H1 (cell line): ENCODE data around the gene HSPBAP1. TPM values are rescaled to one million over a fixed set of nuclear protein-coding genes. Genes with fewer than 3 reads are reported as not detected.

Experiments
- GABPA ChIP-seq: IDR thresholded peaks from 2 replicates; pipeline ENCODE4 v1.6.1; 2011; ENCODE audit warnings: mild to moderate bottlenecking, low read length, moderate library complexity, borderline replicate concordance; ENCODE audit not compliant: insufficient read depth
- polyA plus RNA-seq, 7 experiments: library from polyadenylated mRNA; depleted of rRNA in 3 of 7; stranded (reverse) in 5 of 7; unstranded in 2 of 7; fragments of >200 nt in 5 of 7; fragments of 200-250 nt in 2 of 7; gene quantifications; 1 replicate in 5 of 7; 2 replicates in 1 of 7; 4 replicates in 1 of 7; pipeline versions ENCODE4 v1.2.1 to v1.2.3, GENCODE V29; 2011 to 2013; ENCODE audit warnings: missing spikeins in 2 of 7, mixed read lengths in 2 of 7
- total RNA-seq: library from RNA; stranded (reverse); fragmentation: NEBNext Ultra II Directional; extraction: Animal tissue kit (Norgen Biotek cat#: 25700); gene quantifications from 2 replicates; pipeline ENCODE4 v1.2.1, GENCODE V29; 2021

The HSPBAP1 gene
- total and polyA plus RNA-seq, 2 of the 8 experiments (the other 6 are each of a cell fraction or from before 2014, with no cell fraction given), result 7.5 to 8.3 TPM

DNA sequence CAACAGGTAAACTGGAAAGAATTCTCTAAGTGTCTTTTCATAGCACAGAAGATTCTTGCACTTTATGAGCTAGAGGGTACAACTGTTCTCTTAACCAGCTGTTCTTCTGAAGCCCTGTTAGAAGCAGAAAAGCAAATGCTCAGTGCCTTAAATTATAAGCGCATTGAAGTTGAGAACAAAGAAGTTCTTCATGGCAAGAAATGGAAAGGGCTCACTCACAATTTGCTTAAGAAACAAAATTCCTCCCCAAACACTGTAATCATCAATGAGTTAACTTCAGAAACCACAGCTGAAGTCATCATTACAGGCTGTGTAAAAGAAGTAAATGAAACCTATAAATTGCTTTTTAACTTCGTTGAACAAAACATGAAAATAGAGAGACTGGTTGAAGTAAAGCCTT is 93.4 kb downstream of the HSPBAP1 start (continued):
- no peak for TF ChIP-seq GABPA
- TF ChIP-seq, all 59 proteins: peak for 0
